BE2C (cell line): ENCODE results near the gene ALK.

Experiments
- DNase-seq: peaks from one replicate; pipeline ENCODE4 v3.0.0-alpha.2; 2020
- H3K27me3 ChIP-seq: fragments of 250-450 bp; sonication (Bioruptor Pico); 2 replicates; pipeline ENCODE4 v1.5.1; 2020; ENCODE audit warnings: mild to moderate bottlenecking
- H3K36me3 ChIP-seq: fragments of 250-450 bp; sonication (Bioruptor Pico); 2 replicates; pipeline ENCODE4 v1.5.1; 2020; ENCODE audit warnings: mild to moderate bottlenecking
- H3K4me1 ChIP-seq: fragments of 250-450 bp; sonication (Bioruptor Pico); 2 replicates; pipeline ENCODE4 v1.5.1; 2020
- H3K4me3 ChIP-seq: 2 replicates; pipeline ENCODE4 v1.5.1; 2011; ENCODE audit warnings: low read depth, low read length
- H3K9me3 ChIP-seq: fragments of 250-450 bp; sonication (Bioruptor Pico); 2 replicates; pipeline ENCODE4 v1.5.1; 2020
- TF ChIP-seq, protein P1 (sequence below): IDR thresholded peaks from 2 replicates; pipeline ENCODE4 v1.5.1; 2012; ENCODE audit warnings: mild to moderate bottlenecking, low read depth, low read length

Gene ALK

DNA sequence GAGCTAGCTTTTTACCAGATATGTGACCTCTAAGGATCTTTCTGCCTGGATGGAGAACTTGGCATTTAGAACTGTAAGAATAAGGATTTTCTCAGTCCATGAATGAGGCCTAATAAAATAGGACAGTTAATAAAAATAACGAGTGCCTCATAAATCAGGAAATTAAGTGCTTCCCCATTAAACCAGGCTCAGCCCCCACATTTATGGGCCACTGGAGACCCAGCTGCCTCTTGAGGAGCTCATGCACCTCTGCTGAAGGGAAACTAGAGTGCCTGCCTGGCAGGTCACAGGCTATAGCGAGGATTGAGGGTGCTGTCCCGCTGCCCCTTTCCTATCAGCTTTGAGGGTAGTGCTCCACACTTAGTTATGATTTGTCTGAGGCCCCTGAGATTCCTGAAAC lies 158.0 kb downstream of the ALK start:
- no peak for DNase-seq
- Histone ChIP-seq H3K4me1 (no peaks in the 10 kb centered on the region), H3K27me3 (no peaks in the 10 kb centered on the region), H3K4me3 (no peak overlapping the region), H3K36me3 (no peaks in the 10 kb centered on the region), H3K9me3 (no peaks in the 10 kb centered on the region)
- TF ChIP-seq, protein P1, sequence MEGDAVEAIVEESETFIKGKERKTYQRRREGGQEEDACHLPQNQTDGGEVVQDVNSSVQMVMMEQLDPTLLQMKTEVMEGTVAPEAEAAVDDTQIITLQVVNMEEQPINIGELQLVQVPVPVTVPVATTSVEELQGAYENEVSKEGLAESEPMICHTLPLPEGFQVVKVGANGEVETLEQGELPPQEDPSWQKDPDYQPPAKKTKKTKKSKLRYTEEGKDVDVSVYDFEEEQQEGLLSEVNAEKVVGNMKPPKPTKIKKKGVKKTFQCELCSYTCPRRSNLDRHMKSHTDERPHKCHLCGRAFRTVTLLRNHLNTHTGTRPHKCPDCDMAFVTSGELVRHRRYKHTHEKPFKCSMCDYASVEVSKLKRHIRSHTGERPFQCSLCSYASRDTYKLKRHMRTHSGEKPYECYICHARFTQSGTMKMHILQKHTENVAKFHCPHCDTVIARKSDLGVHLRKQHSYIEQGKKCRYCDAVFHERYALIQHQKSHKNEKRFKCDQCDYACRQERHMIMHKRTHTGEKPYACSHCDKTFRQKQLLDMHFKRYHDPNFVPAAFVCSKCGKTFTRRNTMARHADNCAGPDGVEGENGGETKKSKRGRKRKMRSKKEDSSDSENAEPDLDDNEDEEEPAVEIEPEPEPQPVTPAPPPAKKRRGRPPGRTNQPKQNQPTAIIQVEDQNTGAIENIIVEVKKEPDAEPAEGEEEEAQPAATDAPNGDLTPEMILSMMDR: no peak

DNA sequence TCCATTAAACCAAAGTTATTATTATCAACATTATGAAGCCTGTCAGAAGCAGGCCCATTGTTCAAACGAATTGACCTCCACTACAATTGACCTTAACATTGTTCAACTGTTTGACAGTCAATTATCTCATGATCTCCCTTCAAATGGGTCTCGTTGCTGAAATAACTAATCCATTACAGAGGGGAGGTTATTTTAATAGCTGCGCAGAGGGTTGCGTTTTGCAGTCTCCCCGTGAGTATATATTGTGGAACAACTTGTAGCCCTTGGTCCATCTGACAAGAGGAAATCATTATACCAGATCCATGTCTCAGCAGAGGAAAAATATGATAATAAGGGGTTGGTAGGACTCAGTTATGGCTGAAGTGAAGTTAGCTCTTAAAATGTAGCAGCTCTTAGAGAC lies 159.1 kb downstream of the ALK start:
- H3K9me3 ChIP-seq: no peaks in the 10 kb centered on the region
- no peak overlapping the region for H3K4me3 ChIP-seq
- no peaks in the 10 kb centered on the region for H3K36me3 ChIP-seq
- DNase-seq: no peak
- TF ChIP-seq, protein P1: no peak
- no peaks in the 10 kb centered on the region for H3K27me3 ChIP-seq
- H3K4me1 ChIP-seq: no peaks in the 10 kb centered on the region

DNA sequence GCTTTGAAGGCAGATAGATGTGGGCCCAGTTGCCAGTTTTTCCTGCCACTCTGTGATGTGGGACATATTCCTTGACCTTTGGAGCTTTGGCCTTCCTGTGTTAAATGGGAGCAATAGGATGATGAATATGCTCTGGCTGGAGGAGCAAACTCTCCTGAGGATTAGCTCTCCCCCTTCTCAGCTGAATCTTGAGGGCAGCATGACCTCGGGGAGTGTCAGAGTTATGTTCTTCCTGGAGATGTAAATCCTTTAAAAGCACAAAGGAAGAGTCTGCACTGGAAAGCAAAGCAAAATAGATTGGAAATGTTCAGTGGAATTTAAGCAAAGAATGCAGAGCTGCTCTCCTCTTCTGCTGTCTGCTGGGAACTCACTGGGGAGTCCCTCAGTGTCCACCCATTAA lies 160.1 kb downstream of the ALK start:
- H3K4me3 ChIP-seq: no peak overlapping the region
- TF ChIP-seq, protein P1: no peak
- H3K9me3 ChIP-seq: no peaks in the 10 kb centered on the region
- H3K4me1 ChIP-seq: no peaks in the 10 kb centered on the region
- no peaks in the 10 kb centered on the region for H3K27me3 ChIP-seq
- H3K36me3 ChIP-seq: no peaks in the 10 kb centered on the region
- no peak for DNase-seq

DNA sequence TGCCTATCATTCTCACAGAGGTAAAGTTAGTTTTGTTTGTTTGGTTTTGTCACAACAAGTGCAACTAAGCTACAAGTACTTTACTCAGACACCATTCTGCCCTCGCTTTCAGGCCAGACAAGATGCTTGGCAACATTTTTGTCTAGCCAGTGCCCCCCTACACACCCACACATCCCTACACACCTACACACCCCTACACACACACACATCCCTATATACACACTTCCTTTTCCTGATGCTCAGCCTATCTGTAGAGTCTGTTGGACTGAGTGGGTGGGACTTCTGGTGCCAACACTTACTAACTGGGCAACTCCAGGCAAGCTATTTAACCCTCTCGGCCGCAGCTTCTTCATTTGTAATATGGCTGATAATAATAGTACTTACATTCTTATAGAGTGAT lies 161.4 kb downstream of the ALK start:
- Histone ChIP-seq H3K4me3 (no peak overlapping the region), H3K4me1 (no peaks in the 10 kb centered on the region), H3K9me3 (no peaks in the 10 kb centered on the region), H3K36me3 (no peaks in the 10 kb centered on the region), H3K27me3 (no peaks in the 10 kb centered on the region)
- no peak for DNase-seq
- TF ChIP-seq, protein P1: no peak

DNA sequence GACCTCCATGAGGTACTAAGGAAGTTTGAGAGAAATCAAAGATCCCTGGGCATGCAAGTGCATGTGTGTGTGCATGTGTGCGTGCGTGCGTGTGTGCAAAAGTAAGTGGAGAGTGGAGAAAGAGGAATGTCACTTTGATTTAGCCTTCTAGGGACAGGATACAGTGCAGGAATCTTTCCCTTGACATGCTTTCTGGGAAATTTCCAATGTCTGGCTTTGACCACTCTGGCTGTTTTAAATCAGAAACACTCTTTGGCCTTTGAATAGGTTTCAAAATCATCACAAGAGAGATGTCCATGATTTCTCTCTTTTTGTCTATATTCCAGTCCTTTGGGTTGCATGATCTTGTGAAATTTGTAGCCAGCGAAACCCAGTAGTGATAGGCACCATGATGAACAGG lies 162.0 kb downstream of the ALK start:
- Histone ChIP-seq H3K27me3 (no peaks in the 10 kb centered on the region), H3K4me1 (no peaks in the 10 kb centered on the region), H3K36me3 (no peaks in the 10 kb centered on the region), H3K4me3 (no peak overlapping the region), H3K9me3 (no peaks in the 10 kb centered on the region)
- TF ChIP-seq, protein P1: no peak
- no peak for DNase-seq

DNA sequence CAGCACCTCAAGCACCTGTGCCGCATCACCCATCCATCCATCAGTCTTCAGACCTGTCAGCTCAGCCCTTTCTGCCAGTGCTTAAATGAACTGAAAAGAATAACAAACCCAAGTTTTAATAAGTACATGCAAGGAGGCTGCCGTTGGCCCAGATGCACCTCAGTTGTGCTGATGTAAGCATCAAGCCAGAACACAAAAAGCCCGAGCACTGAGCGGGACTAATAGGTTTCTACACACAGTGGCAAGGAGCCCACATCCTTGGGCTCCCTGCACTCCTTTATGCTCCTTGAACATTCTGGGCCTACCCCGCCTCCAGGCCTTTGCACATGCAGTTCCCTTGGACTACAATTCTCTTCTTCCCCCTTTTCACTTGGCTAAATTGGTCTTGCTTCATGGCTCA lies 165.6 kb downstream of the ALK start:
- Histone ChIP-seq H3K36me3 (no peaks in the 10 kb centered on the region), H3K27me3 (no peaks in the 10 kb centered on the region), H3K4me1 (peaks cover 4% of the 10 kb centered on the region), H3K9me3 (no peaks in the 10 kb centered on the region), H3K4me3 (no peak overlapping the region)
- TF ChIP-seq, protein P1: no peak
- no peak for DNase-seq
